Prostate gland (tissue), 2 donors: ENCODE data around the gene OR10H5. TPM values are rescaled to one million over a fixed set of nuclear protein-coding genes. Genes with fewer than 3 reads are reported as not detected.
A peak's percentile ranks its signal among the peaks of the same experiment; 100 is the strongest.
"Not testable (repeated sequence)": the region's sequence is repeated elsewhere in the genome, so short reads cannot be mapped to it uniquely, and the experiment has no call there.

ENCODE experiments used
- DNase-seq: peaks from one replicate; pipeline ENCODE4 v3.0.0-alpha.2; 2019; ENCODE audit warnings: low spot score
- H3K27ac ChIP-seq, 2 donors: fragments of 200-600 bp; sonication (generic); 2 replicates each; pipeline ENCODE4 v1.5.1; 2017 to 2019
- H3K27me3 ChIP-seq: fragments of 200-600 bp; sonication (generic); replicated peaks from 2 replicates; pipeline ENCODE4 v1.5.1; 2019; ENCODE audit not compliant: insufficient read depth
- H3K36me3 ChIP-seq, 2 donors: fragments of 200-600 bp; sonication (generic); 1 replicate in 1 of 2; 2 replicates in 1 of 2; pipeline versions ENCODE4 v1.5.1 to v1.8.1; 2017 to 2019
- H3K4me1 ChIP-seq: fragments of 200-600 bp; sonication (generic); replicated peaks from 2 replicates; pipeline ENCODE4 v1.5.1; 2019
- H3K4me3 ChIP-seq, 2 donors: fragments of 200-600 bp; sonication (generic); 2 replicates each; pipeline ENCODE4 v1.5.1; 2017 to 2019
- H3K9me3 ChIP-seq: fragments of 200-600 bp; sonication (generic); 2 replicates; pipeline ENCODE4 v1.5.1; 2017
- POLR2A ChIP-seq: fragments of 450-650 bp; IDR thresholded peaks from one replicate; pipeline ENCODE4 v1.6.1; 2016; ENCODE audit warnings: antibody characterized with exemption, mild to moderate bottlenecking
- POLR2AphosphoS5 ChIP-seq: sonication (generic); formaldehyde crosslinking; IDR thresholded peaks from one replicate; pipeline ENCODE4 v1.6.1; 2017; ENCODE audit warnings: antibody characterized with exemption
- WGBS: methylation state at CpG from one replicate; pipeline ENCODE4 v1.1.5; 2018; 5-methylcytosine and 5-hydroxymethylcytosine counted together
- intact Hi-C: fragments of 100-400 bp; cut with DNase I; formaldehyde crosslinking; loops from one replicate; pipeline ENCODE4 v1.14.2; 2022
- total RNA-seq, 2 donors: library from RNA; depleted of rRNA; stranded (reverse); fragments of >200 nt; gene quantifications; one replicate each; pipeline ENCODE4 v1.1.0, GENCODE V29; 2016
- TF ChIP-seq, protein P1 (sequence below), 4 experiments: fragments of 200-600 bp in 2 of 4; fragments of 450-650 bp in 2 of 4; sonication (generic) in 2 of 4; IDR thresholded peaks; 1 replicate in 3 of 4; 2 replicates in 1 of 4; pipeline ENCODE4 v1.5.1; 2016 to 2019; ENCODE audit warnings: antibody characterized with exemption in 4 of 4, mild to moderate bottlenecking in 2 of 4, moderate library complexity in 2 of 4

The OR10H5 gene
- total RNA-seq, 2 donors from 2014 or later = not detected

DNA sequence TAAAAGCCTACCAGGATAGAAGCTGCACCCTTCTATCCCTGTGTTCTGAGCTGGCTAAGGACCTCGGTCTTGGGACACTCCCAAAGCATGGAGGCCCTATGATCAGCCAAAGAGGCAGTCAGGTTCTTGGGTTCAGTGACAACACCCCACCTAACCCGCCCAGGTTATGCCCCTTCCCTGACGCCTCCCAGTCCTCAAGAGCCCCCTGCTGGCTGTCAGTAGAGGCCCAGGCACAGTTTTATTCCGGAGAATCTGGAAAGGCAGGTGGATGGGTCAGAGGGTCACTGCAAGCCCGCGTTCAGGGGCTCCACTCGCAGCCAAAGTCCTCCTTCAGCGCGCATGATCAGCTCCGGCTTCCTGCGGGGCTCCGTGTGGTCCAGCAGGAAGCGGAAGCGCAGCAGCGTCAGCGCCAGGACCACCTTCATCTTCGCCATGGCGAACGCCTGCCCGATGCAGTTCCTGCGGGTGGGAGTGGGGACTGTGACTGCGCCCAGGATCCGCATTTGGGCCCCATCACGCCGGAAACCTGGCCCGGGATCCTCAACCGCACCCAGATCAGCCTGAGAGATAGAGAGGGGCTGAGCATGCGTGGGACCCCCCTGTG lies 27.4 kb upstream of the OR10H5 start:
- WGBS = 31% methylated on average over 28 of the region's 28 CpGs
- TF ChIP-seq, protein P1, sequence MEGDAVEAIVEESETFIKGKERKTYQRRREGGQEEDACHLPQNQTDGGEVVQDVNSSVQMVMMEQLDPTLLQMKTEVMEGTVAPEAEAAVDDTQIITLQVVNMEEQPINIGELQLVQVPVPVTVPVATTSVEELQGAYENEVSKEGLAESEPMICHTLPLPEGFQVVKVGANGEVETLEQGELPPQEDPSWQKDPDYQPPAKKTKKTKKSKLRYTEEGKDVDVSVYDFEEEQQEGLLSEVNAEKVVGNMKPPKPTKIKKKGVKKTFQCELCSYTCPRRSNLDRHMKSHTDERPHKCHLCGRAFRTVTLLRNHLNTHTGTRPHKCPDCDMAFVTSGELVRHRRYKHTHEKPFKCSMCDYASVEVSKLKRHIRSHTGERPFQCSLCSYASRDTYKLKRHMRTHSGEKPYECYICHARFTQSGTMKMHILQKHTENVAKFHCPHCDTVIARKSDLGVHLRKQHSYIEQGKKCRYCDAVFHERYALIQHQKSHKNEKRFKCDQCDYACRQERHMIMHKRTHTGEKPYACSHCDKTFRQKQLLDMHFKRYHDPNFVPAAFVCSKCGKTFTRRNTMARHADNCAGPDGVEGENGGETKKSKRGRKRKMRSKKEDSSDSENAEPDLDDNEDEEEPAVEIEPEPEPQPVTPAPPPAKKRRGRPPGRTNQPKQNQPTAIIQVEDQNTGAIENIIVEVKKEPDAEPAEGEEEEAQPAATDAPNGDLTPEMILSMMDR (IDR thresholded peaks at IDR 0.05) = peak in 1 of 4 experiments; percentile 23
- no peak for TF ChIP-seq POLR2AphosphoS5
- Histone ChIP-seq H3K36me3 (no peaks in the 10 kb centered on the region), H3K4me3 (no peak overlapping the region), H3K27me3 (no peaks in the 10 kb centered on the region), H3K27ac (no peak overlapping the region), H3K9me3 (no peaks in the 10 kb centered on the region), H3K4me1 (no peaks in the 10 kb centered on the region)
- no peak for DNase-seq
- intact Hi-C loops = no loop called here

DNA sequence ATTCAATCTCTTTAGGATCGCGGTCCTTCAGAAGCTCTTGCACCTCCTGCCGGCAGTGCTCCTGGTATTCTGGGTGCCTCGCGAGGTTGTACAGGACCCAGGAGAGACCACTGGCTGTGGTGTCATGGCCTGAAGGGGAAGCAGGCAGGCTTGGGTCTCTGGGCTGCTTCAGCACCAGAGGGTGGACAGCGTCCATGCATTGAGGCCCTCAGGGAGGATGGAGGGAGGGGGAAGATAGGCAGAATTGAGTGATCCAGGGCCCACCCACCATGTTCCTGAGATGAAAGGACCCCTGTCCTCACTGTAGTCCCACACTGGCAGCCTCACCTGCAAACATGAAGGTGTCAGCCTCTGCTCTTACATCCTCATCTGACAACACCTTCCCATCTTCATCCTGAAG lies 17.9 kb upstream of the OR10H5 start:
- Histone ChIP-seq H3K4me3 (no peak overlapping the region), H3K27ac (no peak overlapping the region), H3K4me1 (no peaks in the 10 kb centered on the region), H3K36me3 (no peaks in the 10 kb centered on the region), H3K9me3 (no peaks in the 10 kb centered on the region), H3K27me3 (no peaks in the 10 kb centered on the region)
- DNase-seq = no peak
- WGBS = 42% methylated on average over 6 of the region's 6 CpGs
- TF ChIP-seq POLR2A (no peak), POLR2AphosphoS5 (no peak)
- TF ChIP-seq, protein P1 (IDR thresholded peaks at IDR 0.05) = no peak
- intact Hi-C loops = no loop called here

DNA sequence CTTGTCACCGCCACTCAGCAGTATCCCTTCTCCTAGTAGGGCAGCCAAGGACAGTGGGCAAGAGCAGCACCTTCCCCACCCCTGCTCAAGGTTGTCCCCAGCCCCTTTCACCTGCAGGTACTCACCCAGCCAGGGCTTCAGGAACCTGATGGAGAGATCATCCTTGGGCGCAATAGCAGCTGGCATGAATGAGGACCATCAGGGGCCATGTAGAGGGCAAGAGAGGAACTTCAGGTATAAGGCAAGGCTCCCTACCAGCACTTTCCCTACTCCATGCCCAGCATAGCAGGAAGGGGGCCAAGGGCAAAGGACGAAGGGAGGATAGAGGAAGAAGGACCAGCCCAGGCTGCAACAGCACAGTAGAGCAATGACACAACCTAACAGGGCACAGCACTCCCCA lies 13.3 kb upstream of the OR10H5 start:
- DNase-seq, H3K4me1 ChIP-seq, H3K27me3 ChIP-seq, H3K4me3 ChIP-seq, H3K9me3 ChIP-seq, H3K36me3 ChIP-seq, intact Hi-C loops, H3K27ac ChIP-seq: not testable (repeated sequence)
- WGBS = 79% methylated on average over 3 of the region's 3 CpGs

DNA sequence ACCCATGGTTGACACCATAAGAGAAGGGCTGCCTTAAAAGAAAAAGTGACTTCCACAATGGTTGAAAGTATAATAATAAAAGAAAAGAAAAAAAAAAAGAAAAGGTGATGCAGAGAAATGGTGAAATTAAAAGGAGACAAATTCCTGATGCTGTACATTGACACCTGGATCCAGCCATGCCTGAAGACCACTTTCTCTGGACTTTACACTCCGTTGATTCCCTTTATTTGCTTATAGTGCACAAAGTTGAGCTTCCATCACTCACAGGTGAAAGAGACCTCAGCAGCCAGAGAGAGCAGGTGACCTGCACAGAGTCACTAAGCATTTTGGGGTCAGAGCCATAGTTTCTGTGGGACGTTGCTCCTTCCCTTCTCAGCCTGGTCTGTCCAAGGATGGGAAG lies 12.2 kb upstream of the OR10H5 start:
- no peak overlapping the region for H3K27ac ChIP-seq
- TF ChIP-seq POLR2AphosphoS5 = no peak
- TF ChIP-seq, protein P1 (IDR thresholded peaks at IDR 0.05) = no peak
- no peak for TF ChIP-seq POLR2A
- no peaks in the 10 kb centered on the region for H3K27me3 ChIP-seq
- H3K4me1 ChIP-seq = no peaks in the 10 kb centered on the region
- H3K4me3 ChIP-seq = no peak overlapping the region
- H3K9me3 ChIP-seq = no peaks in the 10 kb centered on the region
- WGBS = 53% methylated on average over 2 of the region's 2 CpGs
- DNase-seq = no peak
- no peaks in the 10 kb centered on the region for H3K36me3 ChIP-seq
- intact Hi-C loops = no loop called here

DNA sequence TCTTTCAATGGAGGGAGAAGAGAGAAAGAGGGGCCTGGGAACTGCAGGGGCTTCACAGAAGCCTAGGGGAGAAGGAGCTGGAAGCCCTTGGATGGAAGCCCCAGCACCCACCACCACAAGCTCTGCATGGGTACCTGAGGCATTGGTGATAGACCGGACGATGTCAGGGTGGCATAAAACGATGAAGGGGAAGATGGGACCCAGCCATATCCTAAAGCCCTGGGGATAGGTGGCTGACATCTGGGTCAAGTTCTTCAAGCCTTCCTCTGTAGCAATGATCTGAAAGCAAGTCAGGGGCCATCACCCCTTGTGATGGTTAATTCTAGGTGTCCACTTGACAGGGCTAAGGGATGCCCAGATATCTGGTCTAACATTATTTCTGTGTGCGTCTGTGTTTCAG lies 11.2 kb upstream of the OR10H5 start:
- H3K36me3 ChIP-seq = no peaks in the 10 kb centered on the region
- TF ChIP-seq, protein P1 (IDR thresholded peaks at IDR 0.05) = no peak
- no peak for TF ChIP-seq POLR2A
- no peak for TF ChIP-seq POLR2AphosphoS5
- H3K9me3 ChIP-seq = no peaks in the 10 kb centered on the region
- no peaks in the 10 kb centered on the region for H3K4me1 ChIP-seq
- WGBS = 89% methylated on average over 4 of the region's 4 CpGs
- no peaks in the 10 kb centered on the region for H3K27me3 ChIP-seq
- H3K27ac ChIP-seq = no peak overlapping the region
- DNase-seq = no peak
- no peak overlapping the region for H3K4me3 ChIP-seq
- intact Hi-C loops = no loop called here
